Fibroblast of peridontal ligament (primary cell): ENCODE data around the gene SPOCK2.

Experiments used
- DNase-seq: peaks from one replicate; pipeline ENCODE4 v3.0.0-alpha.2; 2010; ENCODE audit errors: extremely low read depth

Gene SPOCK2

DNA sequence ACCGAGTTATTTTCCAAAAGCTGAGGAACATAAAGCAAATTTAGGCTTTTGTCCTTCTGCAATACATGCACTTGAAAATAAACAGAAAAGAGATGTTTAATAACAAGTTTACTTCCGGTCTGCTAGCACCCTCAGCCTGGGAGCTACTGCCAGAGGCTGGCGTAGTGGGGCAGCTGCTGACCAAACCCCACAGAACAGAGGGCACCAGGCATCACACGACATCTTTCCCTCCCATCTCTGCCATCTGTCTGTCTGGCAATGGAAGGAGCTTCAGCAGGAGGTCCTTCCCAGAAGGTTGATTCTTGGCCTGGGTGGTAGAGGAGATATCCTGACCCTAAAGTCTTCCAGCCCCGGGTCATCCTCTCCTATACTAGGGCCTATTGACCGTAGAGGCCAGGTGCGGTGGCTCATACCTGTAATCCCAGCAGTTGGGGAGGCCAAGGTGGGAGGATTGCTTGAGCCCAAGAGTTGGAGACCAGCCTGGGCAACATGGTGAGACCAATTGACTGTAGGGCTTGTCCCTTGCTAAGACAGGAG, 76.3 kb downstream of the SPOCK2 start:
- DNase-seq, result no peak

DNA sequence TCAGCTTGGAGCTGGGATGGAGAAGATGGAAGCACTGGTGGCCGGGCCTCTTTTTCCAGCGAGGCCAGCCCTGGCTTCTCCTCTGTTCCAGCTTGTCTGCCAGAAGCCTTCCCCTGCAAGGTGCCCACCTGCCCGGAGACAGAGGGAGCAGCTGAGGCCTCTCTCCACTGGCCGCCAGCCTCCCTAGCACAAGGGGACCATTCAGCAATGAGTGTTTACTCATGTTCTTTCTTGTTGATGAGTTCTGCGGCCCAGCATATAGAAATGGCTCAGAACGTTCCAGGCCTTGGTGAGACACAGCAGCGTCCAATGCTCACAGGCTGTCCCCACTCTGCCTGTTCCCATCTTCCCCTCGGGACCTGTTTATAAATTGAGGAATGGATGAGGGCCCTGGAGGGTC, 76.9 kb downstream of the SPOCK2 start:
- no peak for DNase-seq

DNA sequence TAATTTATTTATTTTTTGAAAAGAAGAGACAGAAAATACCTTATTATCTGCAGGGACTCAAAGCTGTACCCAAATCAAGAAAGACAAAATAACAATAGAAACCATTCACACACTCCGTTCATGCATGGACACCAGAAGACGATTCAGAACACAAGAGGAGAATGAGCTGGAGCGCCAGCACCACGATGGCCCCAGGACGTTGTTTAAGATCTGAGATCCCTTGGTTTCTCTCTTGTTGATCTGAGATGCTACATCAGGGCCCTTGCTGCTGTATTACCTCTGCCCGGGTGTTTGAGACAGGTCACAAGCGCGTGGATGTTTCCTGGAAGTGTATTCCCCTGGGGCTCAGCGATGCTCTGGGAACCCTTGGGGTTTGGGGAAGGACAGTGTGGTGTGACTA, 77.3 kb downstream of the SPOCK2 start:
- no peak for DNase-seq

DNA sequence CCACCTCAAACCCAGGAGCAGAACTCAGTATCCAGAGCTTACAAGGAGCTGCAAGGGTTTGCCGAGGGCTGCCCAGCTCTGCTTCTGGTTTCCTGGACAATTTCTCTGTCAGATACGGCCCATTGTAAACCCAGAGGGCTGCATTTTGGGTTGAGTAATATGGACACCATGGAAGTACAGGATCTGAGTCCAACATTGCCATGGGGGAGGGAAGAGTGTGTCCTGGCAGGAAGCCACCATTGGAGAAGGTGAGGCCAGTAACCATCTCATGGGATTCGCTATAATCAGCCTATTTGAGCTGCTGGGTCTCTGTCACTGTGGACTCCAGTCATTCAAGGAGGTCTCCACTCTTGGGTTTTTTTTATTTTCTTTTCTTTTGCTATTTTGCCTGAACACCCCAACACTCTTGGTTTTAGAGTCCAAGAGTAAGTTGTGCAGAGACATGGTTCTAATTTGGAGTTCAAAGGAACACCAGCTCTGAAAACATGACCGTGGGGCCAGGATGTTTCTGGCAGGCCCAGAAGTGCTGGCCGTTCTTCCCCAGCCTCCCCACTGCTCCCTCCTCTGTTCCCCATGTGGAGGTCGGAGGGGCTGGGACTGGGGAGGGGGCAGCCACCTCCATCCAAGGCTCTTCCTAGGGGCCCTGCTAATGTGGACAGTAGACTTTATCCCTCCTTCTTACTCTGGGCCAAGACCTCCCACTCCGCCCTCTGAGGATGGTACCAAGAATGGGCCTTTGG, 77.9 kb downstream of the SPOCK2 start:
- DNase-seq, result no peak

DNA sequence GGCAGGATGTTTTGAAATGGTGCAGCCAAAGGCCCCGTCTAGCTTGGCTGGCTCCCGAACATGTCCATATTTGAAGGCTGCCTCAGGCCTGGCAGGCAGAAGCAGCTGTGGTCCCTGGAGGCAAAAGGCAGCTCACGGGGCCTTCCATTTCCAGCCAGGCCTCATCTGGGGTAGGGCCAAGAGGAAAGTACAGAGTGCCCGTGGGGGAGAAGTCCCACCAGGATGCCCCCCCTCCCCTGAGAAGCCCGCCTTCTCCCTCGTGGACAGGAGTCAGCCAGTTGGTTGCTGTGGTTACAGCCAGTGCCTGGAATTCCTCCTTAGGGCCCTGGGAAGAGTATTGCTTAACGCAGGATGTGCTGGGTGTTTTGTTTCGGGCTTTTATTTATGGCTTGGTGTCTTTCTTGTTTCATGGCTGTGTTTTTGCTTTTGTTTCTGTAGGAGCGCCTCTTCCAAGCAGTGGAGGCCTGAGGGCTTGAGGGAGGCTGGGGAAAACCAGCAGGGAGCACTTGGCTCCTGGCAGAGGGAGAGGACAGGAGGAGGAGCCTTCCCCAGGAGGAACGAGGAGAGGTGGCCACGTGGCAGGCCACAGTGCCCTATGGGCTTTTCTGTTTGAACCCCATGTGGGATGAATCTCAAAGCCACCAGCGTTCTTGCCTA, 78.8 kb downstream of the SPOCK2 start:
- DNase-seq, result peak; percentile 97

DNA sequence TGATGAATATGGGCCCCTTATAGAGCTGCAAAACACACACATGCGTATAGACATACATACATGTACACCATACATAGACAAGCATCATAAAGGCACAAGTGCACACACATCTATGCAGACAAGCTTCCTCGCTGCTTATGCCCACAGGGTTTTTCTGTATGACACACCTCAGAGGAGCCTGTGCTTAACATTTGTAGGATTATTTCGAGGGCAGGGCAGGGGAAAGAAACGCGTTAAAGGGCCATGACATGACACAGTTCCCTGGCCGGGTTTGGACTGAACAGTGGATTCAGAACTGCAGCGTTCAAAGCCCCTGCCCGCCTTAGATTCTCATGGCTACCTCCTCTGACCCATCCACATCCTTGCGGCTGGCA, 79.3 kb downstream of the SPOCK2 start:
- no peak for DNase-seq
